Measurements from ENCODE around the gene USP17L11.
"Not testable (repeated sequence)": the region's sequence is repeated elsewhere in the genome, so short reads cannot be mapped to it uniquely, and the experiment has no call there.

USP17L11 gene, protein sequence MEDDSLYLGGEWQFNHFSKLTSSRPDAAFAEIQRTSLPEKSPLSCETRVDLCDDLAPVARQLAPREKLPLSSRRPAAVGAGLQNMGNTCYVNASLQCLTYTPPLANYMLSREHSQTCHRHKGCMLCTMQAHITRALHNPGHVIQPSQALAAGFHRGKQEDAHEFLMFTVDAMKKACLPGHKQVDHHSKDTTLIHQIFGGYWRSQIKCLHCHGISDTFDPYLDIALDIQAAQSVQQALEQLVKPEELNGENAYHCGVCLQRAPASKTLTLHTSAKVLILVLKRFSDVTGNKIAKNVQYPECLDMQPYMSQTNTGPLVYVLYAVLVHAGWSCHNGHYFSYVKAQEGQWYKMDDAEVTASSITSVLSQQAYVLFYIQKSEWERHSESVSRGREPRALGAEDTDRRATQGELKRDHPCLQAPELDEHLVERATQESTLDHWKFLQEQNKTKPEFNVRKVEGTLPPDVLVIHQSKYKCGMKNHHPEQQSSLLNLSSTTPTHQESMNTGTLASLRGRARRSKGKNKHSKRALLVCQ

DNA sequence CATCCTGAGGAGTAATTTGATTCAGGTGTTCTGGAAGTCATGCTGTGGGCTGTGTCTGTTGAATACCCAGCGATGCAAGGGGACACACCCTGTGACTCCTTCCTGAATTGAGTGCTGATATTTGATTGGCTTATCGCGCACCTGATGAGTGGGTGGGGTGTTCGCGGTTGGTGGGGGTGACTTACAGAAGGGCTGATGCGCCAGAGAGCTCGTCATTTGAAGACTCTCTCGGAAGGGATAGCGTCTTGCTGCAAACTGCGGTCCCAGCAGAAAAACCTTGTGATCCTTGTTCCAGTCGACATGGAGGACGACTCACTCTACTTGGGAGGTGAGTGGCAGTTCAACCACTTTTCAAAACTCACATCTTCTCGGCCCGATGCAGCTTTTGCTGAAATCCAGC lies at the start of gene USP17L11:
TSS of gene USP17L11 (plus strand) at position 301 of the 400 bp plus-strand sequence. CDS start at position 301, 0 bp downstream.
- DNase-seq (ENCODE audit: low spot score) = not testable (repeated sequence)

- DNase-seq (ENCODE audit: low spot score) = not testable (repeated sequence)
Measured at GRCh38 chr4:9165990-9166389, 49.2 kb upstream of the USP17L11 start.

DNA sequence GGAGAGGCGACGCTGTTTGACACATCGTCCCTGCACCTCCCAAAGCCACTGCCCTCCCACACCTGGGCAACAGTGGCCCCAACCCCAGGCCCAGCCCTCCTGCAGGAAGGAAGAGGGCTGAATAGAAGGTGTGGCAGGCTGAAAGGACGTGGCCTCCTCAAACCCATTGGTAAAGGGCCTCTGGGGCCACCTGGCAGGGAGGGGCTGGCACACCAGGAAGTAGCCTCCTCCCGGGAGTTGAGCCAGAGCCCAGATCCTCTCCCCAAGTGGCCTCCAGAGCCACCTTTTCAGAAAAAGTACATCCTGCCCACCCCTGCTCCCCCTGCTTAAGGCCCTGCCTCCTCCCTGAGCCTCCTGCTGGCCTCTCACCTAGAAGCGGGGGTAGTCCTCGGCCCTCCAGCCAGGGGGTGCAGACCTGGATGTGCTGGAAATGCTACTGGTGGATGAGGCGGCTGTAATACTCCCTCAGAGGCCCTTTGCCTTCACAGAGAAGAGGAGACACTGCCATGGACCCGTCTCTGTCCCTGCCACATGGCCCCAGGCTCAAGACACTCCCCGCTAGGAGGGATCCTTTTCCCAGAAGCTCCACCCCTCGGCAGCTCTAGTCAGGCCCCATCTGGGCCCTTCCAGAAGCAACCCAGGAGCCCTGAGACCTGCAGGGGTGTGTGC lies 45.3 kb upstream of the USP17L11 start, which contains the start of gene FAM90A26:
TSS of gene FAM90A26 (plus strand) at position 619 of the 669 bp plus-strand sequence. CDS start 2,764 bp downstream, outside the sequence.
- not testable (repeated sequence) for DNase-seq (ENCODE audit: low spot score)

- not testable (repeated sequence) for DNase-seq (ENCODE audit: low spot score)
Measured at GRCh38 chr4:9210357-9210756, 4.8 kb upstream of the USP17L11 start, which contains the start of gene USP17L10. TSS of gene USP17L10 (plus strand) at chr4:9210657. CDS start at chr4:9210657, 0 bp downstream.

DNA sequence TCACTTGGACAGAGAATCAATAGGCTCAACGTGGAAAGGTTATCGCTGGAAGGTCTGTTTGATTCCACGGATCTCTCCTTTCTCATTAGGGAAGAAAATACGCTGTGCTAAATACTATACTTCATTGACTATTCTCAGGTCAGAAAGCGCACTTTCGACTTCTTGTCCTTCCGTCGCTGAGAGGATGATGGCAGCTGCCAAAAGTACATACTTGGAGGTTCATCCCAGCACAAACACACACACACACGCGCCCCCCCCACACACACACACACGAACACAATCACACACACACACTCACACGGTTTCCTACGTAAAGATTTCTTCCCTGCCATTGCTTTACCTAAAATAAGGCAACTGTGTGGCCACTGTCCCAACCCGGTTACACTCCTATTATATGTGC lies 504 bp upstream of the USP17L11 start:
- DNase-seq (ENCODE audit: low spot score) = not testable (repeated sequence)

- not testable (repeated sequence) for DNase-seq (ENCODE audit: low spot score)
Measured at GRCh38 chr4:9219852-9220251, 4.6 kb downstream of the USP17L11 start, which contains the start of gene USP17L12. TSS of gene USP17L12 (plus strand) at chr4:9220152. CDS start at chr4:9220152, 0 bp downstream.

GRCh38 chr4:9224596-9224995 lies 9.4 kb downstream of the USP17L11 start, which contains the start of gene USP17L13:
TSS of gene USP17L13 (plus strand) at chr4:9224896. CDS start at chr4:9224896, 0 bp downstream.
- not testable (repeated sequence) for DNase-seq (ENCODE audit: low spot score)

- not testable (repeated sequence) for DNase-seq (ENCODE audit: low spot score)
Measured at GRCh38 chr4:9230249-9230648, 15.0 kb downstream of the USP17L11 start.

DNA sequence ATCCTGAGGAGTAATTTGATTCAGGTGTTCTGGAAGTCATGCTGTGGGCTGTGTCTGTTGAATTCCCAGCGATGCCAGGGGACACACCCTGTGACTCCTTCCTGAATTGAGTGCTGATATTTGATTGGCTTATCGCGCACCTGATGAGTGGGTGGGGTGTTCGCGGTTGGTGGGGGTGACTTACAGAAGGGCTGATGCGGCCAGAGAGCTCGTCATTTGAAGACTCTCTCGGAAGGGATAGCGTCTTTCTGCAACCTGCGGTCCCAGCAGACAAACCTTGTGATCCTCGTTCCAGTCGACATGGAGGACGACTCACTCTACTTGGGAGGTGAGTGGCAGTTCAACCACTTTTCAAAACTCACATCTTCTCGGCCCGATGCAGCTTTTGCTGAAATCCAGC lies 18.9 kb downstream of the USP17L11 start, which contains the start of gene USP17L15:
TSS of gene USP17L15 (plus strand) at position 301 of the 400 bp plus-strand sequence. CDS start at position 301, 0 bp downstream.
- not testable (repeated sequence) for DNase-seq (ENCODE audit: low spot score)

- not testable (repeated sequence) for DNase-seq (ENCODE audit: low spot score)
Measured at GRCh38 chr4:9238461-9238860, 23.3 kb downstream of the USP17L11 start.

- not testable (repeated sequence) for DNase-seq (ENCODE audit: low spot score)
Measured at GRCh38 chr4:9243579-9243978, 28.4 kb downstream of the USP17L11 start, which contains the start of gene USP17L17. TSS of gene USP17L17 (plus strand) at chr4:9243879. CDS start at chr4:9243879, 0 bp downstream.

DNA sequence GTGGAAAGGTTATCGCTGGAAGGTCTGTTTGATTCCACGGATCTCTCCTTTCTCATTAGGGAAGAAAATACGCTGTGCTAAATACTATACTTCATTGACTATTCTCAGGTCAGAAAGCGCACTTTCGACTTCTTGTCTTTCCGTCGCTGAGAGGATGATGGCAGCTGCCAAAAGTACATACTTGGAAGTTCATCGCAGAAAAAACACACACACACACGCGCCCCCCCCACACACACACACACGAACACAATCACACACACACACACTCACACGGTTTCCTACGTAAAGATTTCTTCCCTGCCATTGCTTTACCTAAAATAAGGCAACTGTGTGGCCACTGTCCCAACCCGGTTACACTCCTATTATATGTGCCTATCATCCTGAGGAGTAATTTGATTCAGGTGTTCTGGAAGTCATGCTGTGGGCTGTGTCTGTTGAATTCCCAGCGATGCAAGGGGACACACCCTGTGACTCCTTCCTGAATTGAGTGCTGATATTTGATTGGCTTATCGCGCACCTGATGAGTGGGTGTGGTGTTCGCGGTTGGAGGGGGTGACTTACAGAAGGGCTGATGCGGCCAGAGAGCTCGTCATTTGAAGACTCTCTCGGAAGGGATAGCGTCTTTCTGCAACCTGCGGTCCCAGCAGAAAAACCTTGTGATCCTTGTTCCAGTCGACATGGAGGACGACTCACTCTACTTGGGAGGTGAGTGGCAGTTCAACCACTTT lies 32.9 kb downstream of the USP17L11 start, which contains the start of gene USP17L18:
TSS of gene USP17L18 (plus strand) at position 678 of the 728 bp plus-strand sequence. CDS start at position 678, 0 bp downstream.
- not testable (repeated sequence) for DNase-seq (ENCODE audit: low spot score)

GRCh38 chr4:9253078-9253477 lies 37.9 kb downstream of the USP17L11 start, which contains the start of gene USP17L19:
TSS of gene USP17L19 (plus strand) at chr4:9253378. CDS start at chr4:9253378, 0 bp downstream.
- not testable (repeated sequence) for DNase-seq (ENCODE audit: low spot score)

- DNase-seq (ENCODE audit: low spot score) = not testable (repeated sequence)
Measured at GRCh38 chr4:9257824-9258223, 42.6 kb downstream of the USP17L11 start, which contains the start of gene USP17L20. TSS of gene USP17L20 (plus strand) at chr4:9258124. CDS start at chr4:9258124, 0 bp downstream.

DNA sequence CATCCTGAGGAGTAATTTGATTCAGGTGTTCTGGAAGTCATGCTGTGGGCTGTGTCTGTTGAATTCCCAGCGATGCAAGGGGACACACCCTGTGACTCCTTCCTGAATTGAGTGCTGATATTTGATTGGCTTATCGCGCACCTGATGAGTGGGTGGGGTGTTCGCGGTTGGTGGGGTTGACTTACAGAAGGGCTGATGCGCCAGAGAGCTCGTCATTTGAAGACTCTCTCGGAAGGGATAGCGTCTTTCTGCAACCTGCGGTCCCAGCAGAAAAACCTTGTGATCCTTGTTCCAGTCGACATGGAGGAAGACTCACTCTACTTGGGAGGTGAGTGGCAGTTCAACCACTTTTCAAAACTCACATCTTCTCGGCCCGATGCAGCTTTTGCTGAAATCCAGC lies 47.4 kb downstream of the USP17L11 start, which contains the start of gene USP17L21:
TSS of gene USP17L21 (plus strand) at position 301 of the 400 bp plus-strand sequence. CDS start at position 301, 0 bp downstream.
- not testable (repeated sequence) for DNase-seq (ENCODE audit: low spot score)
